Effector memory CD8-positive, alpha-beta T cell (primary cell): Measurements from ENCODE around the gene COL2A1.

ENCODE experiments used
- ATAC-seq: fragments of 150-1000 bp; cut with Tn5 transposase; replicated peaks from 2 replicates; pipeline ENCODE4 v1.10.0; 2021; ENCODE audit warnings: mild to moderate bottlenecking, moderate library complexity
- DNase-seq, 3 experiments: peaks; one replicate each; pipeline ENCODE4 v3.0.0; 2021
- H3K27ac Mint-ChIP-seq, 2 donors: one replicate each; pipeline ENCODE4 v1.8.0; 2022; ENCODE audit warnings: mild to moderate bottlenecking in 2 of 2, mixed read lengths in 2 of 2, moderate library complexity in 2 of 2
- H3K27me3 Mint-ChIP-seq, 2 donors: one replicate each; pipeline ENCODE4 v1.8.0; 2022; ENCODE audit warnings: mixed read lengths in 2 of 2
- H3K36me3 Mint-ChIP-seq: one replicate; pipeline ENCODE4 v1.8.0; 2022; ENCODE audit warnings: mild to moderate bottlenecking, moderate library complexity, mixed read lengths; ENCODE audit not compliant: insufficient read depth
- H3K4me1 Mint-ChIP-seq, 2 donors: one replicate each; pipeline ENCODE4 v1.8.0; 2022; ENCODE audit warnings: low read depth in 2 of 2, mixed read lengths in 2 of 2
- H3K4me3 Mint-ChIP-seq, 2 donors: one replicate each; pipeline ENCODE4 v1.8.0; 2022; ENCODE audit warnings: mild to moderate bottlenecking in 2 of 2, mixed read lengths in 2 of 2, moderate library complexity in 2 of 2
- H3K9me3 Mint-ChIP-seq, 2 donors: one replicate each; pipeline ENCODE4 v1.8.0; 2022; ENCODE audit warnings: mixed read lengths in 2 of 2
- total RNA-seq, 9 experiments: gene quantifications; one replicate each; lab custom pipeline; 2026; lab: John Stamatoyannopoulos, UW

The COL2A1 gene
- total RNA-seq: 0 to 6.1 (median 0.13) reads per million in 9 experiments

DNA sequence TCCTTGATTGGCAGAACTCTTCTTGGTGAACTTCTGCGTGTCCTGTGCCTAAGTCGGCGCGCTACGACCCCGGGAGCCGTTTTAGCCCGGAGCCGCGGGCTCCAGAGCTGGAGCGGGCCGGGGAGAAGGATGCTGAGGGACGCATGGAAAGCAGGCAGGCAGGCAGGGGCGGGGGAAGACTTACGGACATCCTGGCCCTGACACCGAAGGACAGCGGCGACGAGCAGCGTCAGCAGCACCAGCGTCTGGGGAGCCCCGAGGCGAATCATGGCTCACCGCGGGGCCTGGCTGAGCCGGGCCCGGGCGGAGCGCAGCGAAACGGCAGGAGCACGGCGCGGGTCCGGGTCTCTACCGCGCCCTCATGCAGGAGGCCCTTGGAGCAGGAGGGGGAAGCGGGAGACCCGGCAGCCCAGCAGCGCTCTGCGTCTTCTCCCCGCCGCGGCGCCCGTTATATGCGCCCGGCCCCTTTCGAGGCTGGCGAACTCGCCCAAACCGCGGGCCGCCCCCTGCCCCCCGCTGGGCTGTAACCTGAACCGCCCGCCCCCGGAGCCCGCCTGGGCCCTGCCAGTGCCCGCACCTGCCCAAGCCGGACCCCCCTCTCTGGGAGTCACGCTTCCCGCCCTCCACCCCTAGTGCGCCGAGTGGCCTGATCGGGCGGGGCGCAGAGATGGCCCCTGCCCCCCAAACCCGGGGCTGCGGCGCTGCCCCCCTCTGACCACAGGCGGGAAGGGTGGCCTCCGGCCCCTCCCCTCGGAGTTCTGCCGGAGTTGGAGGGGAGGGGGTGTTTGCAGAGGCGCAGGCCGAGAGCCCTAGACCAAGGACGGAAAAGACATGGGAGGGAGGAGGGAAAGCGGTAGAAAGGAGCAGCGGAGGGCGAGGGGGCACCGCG, at the start of gene COL2A1:
Gene COL2A1 (minus strand): TSS at position 424 of the 889 bp plus-strand sequence. CDS start 155 bp downstream, at position 269.
- ATAC-seq (peak; percentile 56), DNase-seq (peak in 1 of 3 experiments; percentile 10)
- Mint-ChIP-seq H3K4me3 (peak within 1 kb of the TSS; percentile 71 to 90), H3K36me3 (peaks cover 2% of the 10 kb centered on the region), H3K4me1 (peaks cover 22 to 27% of the 10 kb centered on the region in 2 donors), H3K27me3 (peaks cover 89 to 96% of the 10 kb centered on the region in 2 donors), H3K9me3 (no peaks in the 10 kb centered on the region), H3K27ac (no peak within 1 kb of the TSS)

- H3K27ac Mint-ChIP-seq: no peak overlapping the region
- no peaks in the 10 kb centered on the region for H3K4me1 Mint-ChIP-seq
- H3K36me3 Mint-ChIP-seq: no peaks in the 10 kb centered on the region
- DNase-seq (no peak), ATAC-seq (no peak)
- no peak overlapping the region for H3K4me3 Mint-ChIP-seq
- H3K9me3 Mint-ChIP-seq: no peaks in the 10 kb centered on the region
- H3K27me3 Mint-ChIP-seq: no peaks in the 10 kb centered on the region
These were observed 49.6 kb upstream of the COL2A1 start for GRCh38 chr12:48053883-48054282.

GRCh38 chr12:48053122-48053521, 48.8 kb upstream of the COL2A1 start:
- H3K4me3 Mint-ChIP-seq: no peak overlapping the region
- no peaks in the 10 kb centered on the region for H3K9me3 Mint-ChIP-seq
- DNase-seq (no peak), ATAC-seq (no peak)
- H3K27me3 Mint-ChIP-seq: no peaks in the 10 kb centered on the region
- peaks cover 7% of the 10 kb centered on the region for H3K36me3 Mint-ChIP-seq
- H3K27ac Mint-ChIP-seq: no peak overlapping the region
- H3K4me1 Mint-ChIP-seq: no peaks in the 10 kb centered on the region

GRCh38 chr12:48051681-48052080, 47.4 kb upstream of the COL2A1 start:
- peak overlapping the region in 1 of 2 donors; percentile 11 for H3K27ac Mint-ChIP-seq
- DNase-seq (no peak), ATAC-seq (no peak)
- peaks cover 13% of the 10 kb centered on the region for H3K36me3 Mint-ChIP-seq
- no peak overlapping the region for H3K4me3 Mint-ChIP-seq
- no peaks in the 10 kb centered on the region for H3K27me3 Mint-ChIP-seq
- H3K4me1 Mint-ChIP-seq: no peaks in the 10 kb centered on the region
- H3K9me3 Mint-ChIP-seq: no peaks in the 10 kb centered on the region

GRCh38 chr12:48050174-48050573, 45.9 kb upstream of the COL2A1 start:
- DNase-seq (no peak), ATAC-seq (no peak)
- Mint-ChIP-seq H3K4me1 (no peaks in the 10 kb centered on the region), H3K27ac (no peak overlapping the region), H3K9me3 (no peaks in the 10 kb centered on the region), H3K27me3 (no peaks in the 10 kb centered on the region), H3K4me3 (no peak overlapping the region), H3K36me3 (peaks cover 28% of the 10 kb centered on the region)

DNA sequence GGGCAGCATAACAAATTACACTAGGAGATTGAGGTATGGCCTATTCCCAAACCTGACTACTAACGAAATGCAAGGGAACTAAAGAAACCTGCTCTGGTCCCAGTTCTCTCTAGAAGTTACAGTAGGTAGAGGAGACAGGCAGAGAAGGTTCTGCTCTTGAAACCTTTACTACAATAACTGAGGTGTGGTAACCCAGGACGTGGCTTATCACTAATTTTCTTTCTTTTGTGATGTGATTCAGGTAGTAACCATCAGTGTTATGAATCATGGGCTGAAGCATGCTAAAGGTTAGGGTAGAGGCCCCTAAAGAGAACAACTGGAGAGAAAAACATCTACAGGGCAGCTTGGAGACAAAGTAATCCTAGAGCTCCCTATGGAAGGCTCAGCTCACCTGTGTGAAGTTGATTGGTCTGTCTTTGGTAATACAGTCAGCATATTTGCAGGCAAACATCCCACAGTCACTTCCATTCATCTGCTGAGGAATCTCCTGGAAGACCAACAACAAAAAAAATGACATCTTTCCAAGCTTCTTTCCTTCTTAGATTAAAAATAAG, 41.8 kb upstream of the COL2A1 start:
- Mint-ChIP-seq H3K27me3 (no peaks in the 10 kb centered on the region), H3K36me3 (peaks cover 44% of the 10 kb centered on the region), H3K27ac (no peak overlapping the region), H3K4me1 (no peaks in the 10 kb centered on the region), H3K9me3 (no peaks in the 10 kb centered on the region), H3K4me3 (no peak overlapping the region)
- ATAC-seq: no peak
- DNase-seq: no peak

GRCh38 chr12:48045061-48045846, 41.0 kb upstream of the COL2A1 start:
- no peak for DNase-seq
- H3K27ac Mint-ChIP-seq: no peak overlapping the region
- H3K27me3 Mint-ChIP-seq: no peaks in the 10 kb centered on the region
- ATAC-seq: no peak
- no peaks in the 10 kb centered on the region for H3K9me3 Mint-ChIP-seq
- H3K36me3 Mint-ChIP-seq: peaks cover 44% of the 10 kb centered on the region
- no peaks in the 10 kb centered on the region for H3K4me1 Mint-ChIP-seq
- no peak overlapping the region for H3K4me3 Mint-ChIP-seq

DNA sequence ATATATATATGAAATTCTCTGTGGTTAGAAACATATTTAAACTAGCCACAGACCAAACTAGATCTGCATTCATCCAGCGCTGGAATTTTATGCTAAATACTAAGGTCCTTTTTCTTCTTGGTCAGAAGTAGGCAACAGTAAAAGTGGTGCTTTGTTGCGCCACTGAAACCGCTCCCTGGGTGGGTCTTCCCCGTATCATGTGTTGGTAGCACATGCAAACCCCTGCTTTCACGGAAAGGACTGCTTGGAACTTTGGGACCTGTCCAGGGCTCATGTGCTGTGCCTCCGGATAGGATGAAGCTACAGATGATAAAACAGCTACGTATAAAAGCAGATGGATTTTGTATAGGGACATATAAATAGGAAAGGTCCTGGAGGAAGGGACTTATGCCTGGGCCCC, 40.1 kb upstream of the COL2A1 start:
- Mint-ChIP-seq H3K36me3 (peaks cover 44% of the 10 kb centered on the region), H3K4me3 (no peak overlapping the region), H3K4me1 (no peaks in the 10 kb centered on the region), H3K27me3 (no peaks in the 10 kb centered on the region), H3K9me3 (no peaks in the 10 kb centered on the region), H3K27ac (no peak overlapping the region)
- ATAC-seq (no peak), DNase-seq (no peak)

GRCh38 chr12:48043771-48044170, 39.5 kb upstream of the COL2A1 start:
- Mint-ChIP-seq H3K9me3 (no peaks in the 10 kb centered on the region), H3K4me1 (no peaks in the 10 kb centered on the region), H3K4me3 (no peak overlapping the region), H3K27me3 (no peaks in the 10 kb centered on the region), H3K36me3 (peaks cover 44% of the 10 kb centered on the region), H3K27ac (peak overlapping the region; percentile 30 to 86)
- DNase-seq: no peak
- ATAC-seq: no peak

DNA sequence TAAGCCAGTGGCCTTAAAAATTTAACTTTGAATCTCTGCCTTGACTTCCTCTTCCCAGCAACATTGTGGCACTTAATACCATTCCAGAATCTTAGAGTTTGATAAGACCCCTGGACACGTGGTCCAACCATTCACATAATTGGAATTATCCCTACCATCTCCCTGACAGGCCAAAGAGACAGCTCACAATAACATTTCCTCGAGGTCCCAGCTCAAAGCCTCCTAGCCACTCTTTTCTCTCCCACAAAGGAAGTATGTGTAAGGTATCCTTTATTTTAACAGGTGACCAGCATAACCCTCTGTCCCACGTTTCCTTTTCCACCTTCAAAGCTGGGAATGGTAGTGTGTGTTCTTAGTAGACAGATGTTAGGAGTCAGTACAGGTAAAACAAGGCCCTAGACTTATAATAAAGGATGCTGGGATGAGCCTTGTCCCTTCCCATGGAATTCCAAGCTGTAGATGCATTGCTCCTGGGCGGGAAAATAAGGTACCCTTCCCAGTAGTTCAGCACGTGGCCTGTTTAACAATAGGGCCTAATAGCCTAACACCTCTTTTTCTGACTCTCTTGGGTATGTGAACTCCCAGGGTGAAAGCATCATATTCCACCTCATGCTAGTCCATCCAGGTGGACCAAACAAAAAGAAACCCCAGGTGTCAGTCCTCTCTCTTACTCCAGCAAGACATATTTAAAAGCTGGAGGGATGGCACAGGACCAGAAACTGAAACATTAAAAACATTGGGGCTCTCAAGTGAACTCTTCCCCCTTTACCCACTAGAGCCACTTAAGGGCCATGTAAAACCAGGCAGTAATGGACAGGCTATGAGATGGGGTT, 37.5 kb upstream of the COL2A1 start:
- Mint-ChIP-seq H3K4me1 (peaks cover 4 to 5% of the 10 kb centered on the region in 2 donors), H3K27me3 (no peaks in the 10 kb centered on the region), H3K4me3 (no peak overlapping the region), H3K36me3 (peaks cover 31% of the 10 kb centered on the region), H3K27ac (peak overlapping the region in 1 of 2 donors; percentile 60), H3K9me3 (no peaks in the 10 kb centered on the region)
- DNase-seq (no peak), ATAC-seq (no peak)

GRCh38 chr12:48040354-48040753, 36.1 kb upstream of the COL2A1 start:
- Mint-ChIP-seq H3K4me1 (peaks cover 4 to 5% of the 10 kb centered on the region in 2 donors), H3K27me3 (no peaks in the 10 kb centered on the region), H3K27ac (no peak overlapping the region), H3K9me3 (no peaks in the 10 kb centered on the region), H3K4me3 (no peak overlapping the region), H3K36me3 (peaks cover 18% of the 10 kb centered on the region)
- DNase-seq (no peak), ATAC-seq (no peak)

GRCh38 chr12:48039151-48039550, 34.9 kb upstream of the COL2A1 start:
- Mint-ChIP-seq H3K27ac (no peak overlapping the region), H3K4me3 (no peak overlapping the region), H3K36me3 (peaks cover 10% of the 10 kb centered on the region)

GRCh38 chr12:48038085-48038484, 33.8 kb upstream of the COL2A1 start:
- Mint-ChIP-seq H3K27ac (peak overlapping the region in 1 of 2 donors; percentile 14), H3K4me1 (peaks cover 4 to 5% of the 10 kb centered on the region in 2 donors), H3K36me3 (peaks cover under 1% of the 10 kb centered on the region), H3K9me3 (no peaks in the 10 kb centered on the region), H3K4me3 (no peak overlapping the region), H3K27me3 (no peaks in the 10 kb centered on the region)
- no peak for DNase-seq
- no peak for ATAC-seq

More at GRCh38 chr12:48039151-48039550, 34.9 kb upstream of the COL2A1 start:
- H3K9me3 Mint-ChIP-seq: no peaks in the 10 kb centered on the region
- peaks cover 4 to 5% of the 10 kb centered on the region in 2 donors for H3K4me1 Mint-ChIP-seq
- ATAC-seq: no peak
- DNase-seq: no peak
- no peaks in the 10 kb centered on the region for H3K27me3 Mint-ChIP-seq
